ENCODE measurements around the gene UBE2J2. TPM values are rescaled to one million over a fixed set of nuclear protein-coding genes. Genes with fewer than 3 reads are reported as not detected.

The UBE2J2 gene
- total and polyA plus RNA-seq, 2 of the 8 experiments (the other 6 are each of a cell fraction or from before 2014, with no cell fraction given) = 33.6 to 67.9 TPM

GRCh38 chr1:1317420-1317819, 43.8 kb upstream of the UBE2J2 start:
- peaks cover 21 to 30% of the 10 kb centered on the region in 2 experiments for H4K20me1 ChIP-seq (replicated peaks in 1 of 2; ENCODE audit: control insufficient read depth in 1 of 2, insufficient read depth in 2 of 2, low read length in 2 of 2)
- FAIRE-seq = no peak
- TF ChIP-seq, protein P1, sequence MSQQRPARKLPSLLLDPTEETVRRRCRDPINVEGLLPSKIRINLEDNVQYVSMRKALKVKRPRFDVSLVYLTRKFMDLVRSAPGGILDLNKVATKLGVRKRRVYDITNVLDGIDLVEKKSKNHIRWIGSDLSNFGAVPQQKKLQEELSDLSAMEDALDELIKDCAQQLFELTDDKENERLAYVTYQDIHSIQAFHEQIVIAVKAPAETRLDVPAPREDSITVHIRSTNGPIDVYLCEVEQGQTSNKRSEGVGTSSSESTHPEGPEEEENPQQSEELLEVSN (IDR thresholded peaks at IDR 0.05) = no peak
- TF ChIP-seq ASH2L (IDR thresholded peaks at IDR 0.05; ENCODE audit: low read length) (no peak), CBX5 (IDR thresholded peaks at IDR 0.05; ENCODE audit: low read depth, low read length) (no peak), RAD21 (IDR thresholded peaks at IDR 0.05 in 1 of 2, conservative IDR thresholded peaks at IDR 0.05 in 1 of 2; ENCODE audit: low read depth in 2 of 2, low read length in 2 of 2) (no peak), CTCF (IDR thresholded peaks at IDR 0.05; ENCODE audit: control extremely low read depth in 1 of 3, insufficient read depth in 1 of 3, low read depth in 1 of 3, low read length in 3 of 3) (no peak), SAP30 (IDR thresholded peaks at IDR 0.05; ENCODE audit: insufficient read depth, insufficient replicate concordance, low read length) (no peak), RFX5 (IDR thresholded peaks at IDR 0.05; ENCODE audit: borderline replicate concordance, low read depth, low read length) (no peak), YY1 (IDR thresholded peaks at IDR 0.05; ENCODE audit: low read depth, low read length) (no peak), KDM5A (IDR thresholded peaks at IDR 0.05; ENCODE audit: low read length) (no peak)

More at GRCh38 chr1:1317420-1317819, 43.8 kb upstream of the UBE2J2 start:
- Histone ChIP-seq H4K5ac (ENCODE audit: insufficient read length, low read depth, low read length) (no peak overlapping the region), H2BK20ac (ENCODE audit: low read length) (no peak overlapping the region), H3K27ac (ENCODE audit: low read depth, low read length) (no peak overlapping the region), H3K23me2 (ENCODE audit: low read depth, low read length) (no peaks in the 10 kb centered on the region), H3K9me3 (ENCODE audit: insufficient read depth in 2 of 2, low read depth in 1 of 2, low read length in 1 of 2) (no peaks in the 10 kb centered on the region), H3K4ac (replicated peaks; ENCODE audit: insufficient read length, low read depth, low read length) (no peak overlapping the region), H3K9ac (replicated peaks in 1 of 4; ENCODE audit: extremely low read depth in 1 of 4, low read depth in 3 of 4, low read length in 3 of 4) (no peak overlapping the region), H3K23ac (ENCODE audit: insufficient read length) (no peak overlapping the region), H4K91ac (replicated peaks; ENCODE audit: insufficient read length, low read length) (no peak overlapping the region), H3K4me1 (replicated peaks in 1 of 4; ENCODE audit: control insufficient read depth in 3 of 4, insufficient read depth in 4 of 4, low read length in 3 of 4) (peaks cover 0 to 11% (median 4%) of the 10 kb centered on the region in 4 experiments; a peak in 6 of 7 replicates), H2AFZ (ENCODE audit: low read length) (no peak overlapping the region), H2BK5ac (ENCODE audit: low read depth, low read length) (no peak overlapping the region), H3K79me1 (ENCODE audit: low read depth, low read length) (peaks cover 25% of the 10 kb centered on the region), H2AK5ac (ENCODE audit: low read depth, low read length) (no peak overlapping the region), H3K4me3 (ENCODE audit: extremely low read depth in 1 of 4, insufficient read depth in 2 of 4, low read depth in 3 of 4, low read length in 4 of 4) (no peak overlapping the region), H3K18ac (ENCODE audit: extremely low read depth, low read length) (no peak overlapping the region), H2BK12ac (ENCODE audit: low read depth, low read length) (no peak overlapping the region), H3K14ac (ENCODE audit: insufficient read length) (no peak overlapping the region), H3K56ac (replicated peaks; ENCODE audit: insufficient read length, low read depth, low read length) (no peak overlapping the region), H4K8ac (ENCODE audit: extremely low read depth, insufficient read depth, low read length) (no peak overlapping the region), H3K36me3 (ENCODE audit: control insufficient read depth in 2 of 4, insufficient read depth in 4 of 4, low read length in 3 of 4) (peaks cover 14 to 42% (median 29%) of the 10 kb centered on the region in 4 experiments), H3K79me2 (ENCODE audit: control insufficient read depth in 1 of 2, insufficient read depth in 2 of 2, low read length in 2 of 2) (peaks cover 5 to 35% of the 10 kb centered on the region in 2 experiments; a peak in 3 of 4 replicates), H3K27me3 (replicated peaks in 1 of 4; ENCODE audit: control insufficient read depth in 3 of 4, extremely low read depth in 1 of 4, insufficient read depth in 3 of 4, low read length in 3 of 4) (no peaks in the 10 kb centered on the region), H3K4me2 (ENCODE audit: insufficient read depth in 1 of 2, low read depth in 2 of 2, low read length in 2 of 2) (no peak overlapping the region), H2BK15ac (ENCODE audit: low read length) (no peak overlapping the region), H2BK120ac (replicated peaks; ENCODE audit: low read depth, low read length) (no peak overlapping the region)
- ChIA-PET POLR2A (ENCODE audit: partially characterized antibody) (interaction anchor here (0.7 to 10.1 kb wide), 7 partner anchors 8 to 81 kb away, joined by 3 to 134 read pairs (median 3); partner anchors contain the start of genes CCNL2 and TAS1R3), CTCF (ENCODE audit: partially characterized antibody) (interaction anchor here (0.7 to 1.1 kb wide), 4 partner anchors 17 to 375 kb away, joined by 3 to 4 read pairs (median 3); no protein-coding TSS in a partner anchor)
- DNase-seq (ENCODE audit: low read depth in 1 of 2, low spot score in 2 of 2) = no peak
- whole genome bisulfite sequencing, 2 experiments (ENCODE audit: extremely low coverage in 1 of 2, insufficient coverage in 1 of 2, insufficient read length in 1 of 2, insufficient replicate concordance in 2 of 2, low coverage in 1 of 2, low lambda C conversion rate in 2 of 2, missing lambda C conversion rate in 1 of 2) = 96% methylated on average over 6 of the region's 6 CpGs; no CpG with 5 or more reads in 1 of the 2 experiments

Measured in H1 (cell line).